AG09319 (cell line): Measurements from ENCODE around the gene C1orf159.

Experiments used
- DNase-seq: peaks from one replicate; pipeline ENCODE4 v3.0.0-alpha.2; 2010; ENCODE audit warnings: low read depth; ENCODE audit errors: extremely low read depth
- TF ChIP-seq, protein P1 (sequence below): IDR thresholded peaks from 2 replicates; pipeline ENCODE4 v1.5.1; 2011; ENCODE audit warnings: low read depth, mild to moderate bottlenecking, inconsistent platforms, low read length, moderate library complexity

C1orf159 gene

GRCh38 chr1:1115136-1115785 lies 628 bp downstream of the C1orf159 start:
- DNase-seq = no peak
- TF ChIP-seq, protein P1, sequence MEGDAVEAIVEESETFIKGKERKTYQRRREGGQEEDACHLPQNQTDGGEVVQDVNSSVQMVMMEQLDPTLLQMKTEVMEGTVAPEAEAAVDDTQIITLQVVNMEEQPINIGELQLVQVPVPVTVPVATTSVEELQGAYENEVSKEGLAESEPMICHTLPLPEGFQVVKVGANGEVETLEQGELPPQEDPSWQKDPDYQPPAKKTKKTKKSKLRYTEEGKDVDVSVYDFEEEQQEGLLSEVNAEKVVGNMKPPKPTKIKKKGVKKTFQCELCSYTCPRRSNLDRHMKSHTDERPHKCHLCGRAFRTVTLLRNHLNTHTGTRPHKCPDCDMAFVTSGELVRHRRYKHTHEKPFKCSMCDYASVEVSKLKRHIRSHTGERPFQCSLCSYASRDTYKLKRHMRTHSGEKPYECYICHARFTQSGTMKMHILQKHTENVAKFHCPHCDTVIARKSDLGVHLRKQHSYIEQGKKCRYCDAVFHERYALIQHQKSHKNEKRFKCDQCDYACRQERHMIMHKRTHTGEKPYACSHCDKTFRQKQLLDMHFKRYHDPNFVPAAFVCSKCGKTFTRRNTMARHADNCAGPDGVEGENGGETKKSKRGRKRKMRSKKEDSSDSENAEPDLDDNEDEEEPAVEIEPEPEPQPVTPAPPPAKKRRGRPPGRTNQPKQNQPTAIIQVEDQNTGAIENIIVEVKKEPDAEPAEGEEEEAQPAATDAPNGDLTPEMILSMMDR = no peak

- TF ChIP-seq, protein P1 = no peak
- no peak for DNase-seq
Observed at GRCh38 chr1:1114431-1114830, 1.5 kb downstream of the C1orf159 start.

- DNase-seq = no peak
Observed at GRCh38 chr1:1112237-1112985, 3.5 kb downstream of the C1orf159 start.

GRCh38 chr1:1111516-1112236 lies 4.2 kb downstream of the C1orf159 start:
- no peak for DNase-seq

More at GRCh38 chr1:1112237-1112985, 3.5 kb downstream of the C1orf159 start:
- TF ChIP-seq, protein P1 = no peak

DNA sequence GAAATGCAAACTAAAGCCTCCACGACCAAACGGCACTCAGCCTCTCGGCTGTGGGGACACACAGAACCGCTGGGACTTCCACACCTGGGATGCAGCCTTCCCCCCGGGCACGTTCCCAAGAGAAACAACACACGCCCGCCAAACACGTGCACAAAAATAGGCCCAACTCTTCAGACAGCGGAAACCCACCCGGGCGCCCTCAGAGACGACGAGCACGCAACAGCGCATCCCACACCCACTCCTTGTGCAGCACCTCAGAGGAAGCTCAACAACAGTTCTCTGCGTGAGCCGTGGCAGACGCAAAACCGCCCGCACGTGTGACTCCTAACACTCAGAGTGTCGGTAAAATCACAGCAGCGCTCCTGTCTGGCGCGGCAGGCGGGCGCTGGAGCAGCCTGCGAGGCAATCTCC lies 5.3 kb downstream of the C1orf159 start:
- no peak for DNase-seq
- TF ChIP-seq, protein P1 = no peak

More at GRCh38 chr1:1111516-1112236, 4.2 kb downstream of the C1orf159 start:
- TF ChIP-seq, protein P1 = no peak

- no peak for DNase-seq
- TF ChIP-seq, protein P1 = no peak
Observed at GRCh38 chr1:1109743-1110142, 6.1 kb downstream of the C1orf159 start.
